Breast epithelium (tissue), 4 donors: ENCODE measurements around the gene IFT27. TPM values are rescaled to one million over a fixed set of nuclear protein-coding genes. Genes with fewer than 3 reads are reported as not detected.
A peak's percentile ranks its signal among the peaks of the same experiment; 100 is the strongest.

Source experiments
- DNase-seq, 2 donors: peaks; one replicate each; pipeline ENCODE4 v3.0.0-alpha.2; 2019; ENCODE audit warnings: low spot score in 2 of 2
- H3K27ac ChIP-seq, 2 donors: fragments of 200-600 bp; sonication (generic) in 1 of 2; one replicate each; pipeline ENCODE4 v1.5.1; 2016 to 2019; ENCODE audit warnings: mild to moderate bottlenecking in 1 of 2
- H3K27me3 ChIP-seq, 2 donors: fragments of 200-600 bp; sonication (generic) in 1 of 2; one replicate each; pipeline versions ENCODE4 v1.5.1 to v1.6.0; 2017 to 2019; ENCODE audit warnings: control low read depth in 1 of 2, mild to moderate bottlenecking in 1 of 2
- H3K36me3 ChIP-seq: fragments of 200-600 bp; one replicate; pipeline ENCODE4 v1.5.1; 2019
- H3K4me1 ChIP-seq, 2 donors: fragments of 200-600 bp; sonication (generic); one replicate each; pipeline ENCODE4 v1.5.1; 2016 to 2019; ENCODE audit warnings: control low read depth in 1 of 2
- H3K4me3 ChIP-seq, 3 donors: fragments of 200-600 bp; sonication (generic); 1 replicate in 2 of 3; 2 replicates in 1 of 3; pipeline ENCODE4 v1.5.1; 2016 to 2019; ENCODE audit warnings: mild to moderate bottlenecking in 3 of 3, moderate library complexity in 2 of 3
- H3K9me3 ChIP-seq, 2 donors: fragments of 200-600 bp; sonication (generic) in 1 of 2; one replicate each; pipeline ENCODE4 v1.5.1; 2016 to 2019; ENCODE audit warnings: control low read depth in 1 of 2
- POLR2A ChIP-seq: fragments of 450-650 bp; IDR thresholded peaks from one replicate; pipeline ENCODE4 v1.6.1; 2016; ENCODE audit warnings: antibody characterized with exemption, mild to moderate bottlenecking, moderate library complexity
- POLR2AphosphoS5 ChIP-seq, 3 donors: sonication (generic); formaldehyde crosslinking; IDR thresholded peaks; one replicate each; pipeline ENCODE4 v1.6.1; 2017; ENCODE audit warnings: antibody characterized with exemption in 3 of 3
- intact Hi-C: fragments of 100-400 bp; cut with DNase I; formaldehyde crosslinking; loops from one replicate; pipeline ENCODE4 v1.15.1; 2023; ENCODE audit warnings: low total_unique reads
- total RNA-seq, 3 donors: library from RNA; depleted of rRNA; stranded (reverse); fragments of >200 nt; gene quantifications; one replicate each; pipeline ENCODE4 v1.1.0, GENCODE V29; 2016
- TF ChIP-seq, protein P1 (sequence below), 3 donors: fragments of 450-650 bp; IDR thresholded peaks; one replicate each; pipeline ENCODE4 v1.5.1; 2016 to 2017; ENCODE audit warnings: antibody characterized with exemption in 3 of 3, mild to moderate bottlenecking in 3 of 3, moderate library complexity in 3 of 3

IFT27 gene
- total RNA-seq, 3 donors from 2014 or later: 19.0 to 23.7 (median 20.6) TPM

- Histone ChIP-seq H3K27ac (no peak overlapping the region), H3K4me1 (peaks cover 4 to 9% of the 10 kb centered on the region in 2 donors), H3K4me3 (no peak overlapping the region), H3K27me3 (peaks cover 0 to 69% of the 10 kb centered on the region in 2 donors), H3K9me3 (no peaks in the 10 kb centered on the region), H3K36me3 (no peaks in the 10 kb centered on the region)
- TF ChIP-seq POLR2A: no peak
- no peak for TF ChIP-seq POLR2AphosphoS5 (IDR thresholded peaks at IDR 0.05)
- TF ChIP-seq, protein P1, sequence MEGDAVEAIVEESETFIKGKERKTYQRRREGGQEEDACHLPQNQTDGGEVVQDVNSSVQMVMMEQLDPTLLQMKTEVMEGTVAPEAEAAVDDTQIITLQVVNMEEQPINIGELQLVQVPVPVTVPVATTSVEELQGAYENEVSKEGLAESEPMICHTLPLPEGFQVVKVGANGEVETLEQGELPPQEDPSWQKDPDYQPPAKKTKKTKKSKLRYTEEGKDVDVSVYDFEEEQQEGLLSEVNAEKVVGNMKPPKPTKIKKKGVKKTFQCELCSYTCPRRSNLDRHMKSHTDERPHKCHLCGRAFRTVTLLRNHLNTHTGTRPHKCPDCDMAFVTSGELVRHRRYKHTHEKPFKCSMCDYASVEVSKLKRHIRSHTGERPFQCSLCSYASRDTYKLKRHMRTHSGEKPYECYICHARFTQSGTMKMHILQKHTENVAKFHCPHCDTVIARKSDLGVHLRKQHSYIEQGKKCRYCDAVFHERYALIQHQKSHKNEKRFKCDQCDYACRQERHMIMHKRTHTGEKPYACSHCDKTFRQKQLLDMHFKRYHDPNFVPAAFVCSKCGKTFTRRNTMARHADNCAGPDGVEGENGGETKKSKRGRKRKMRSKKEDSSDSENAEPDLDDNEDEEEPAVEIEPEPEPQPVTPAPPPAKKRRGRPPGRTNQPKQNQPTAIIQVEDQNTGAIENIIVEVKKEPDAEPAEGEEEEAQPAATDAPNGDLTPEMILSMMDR (IDR thresholded peaks at IDR 0.05): no peak
- no peak for DNase-seq
- intact Hi-C loops: no loop called here
Measured at GRCh38 chr22:36818010-36818642, 42.2 kb upstream of the IFT27 start.

GRCh38 chr22:36817525-36817848 is 41.6 kb upstream of the IFT27 start:
- TF ChIP-seq POLR2A: no peak
- no peak for TF ChIP-seq POLR2AphosphoS5 (IDR thresholded peaks at IDR 0.05)
- TF ChIP-seq, protein P1 (IDR thresholded peaks at IDR 0.05): no peak
- no peak for DNase-seq
- intact Hi-C loops: no loop called here
- no peaks in the 10 kb centered on the region for H3K36me3 ChIP-seq
- H3K9me3 ChIP-seq: no peaks in the 10 kb centered on the region
- peaks cover 0 to 66% of the 10 kb centered on the region in 2 donors for H3K27me3 ChIP-seq
- H3K27ac ChIP-seq: no peak overlapping the region
- peaks cover 4 to 9% of the 10 kb centered on the region in 2 donors for H3K4me1 ChIP-seq
- no peak overlapping the region for H3K4me3 ChIP-seq

DNA sequence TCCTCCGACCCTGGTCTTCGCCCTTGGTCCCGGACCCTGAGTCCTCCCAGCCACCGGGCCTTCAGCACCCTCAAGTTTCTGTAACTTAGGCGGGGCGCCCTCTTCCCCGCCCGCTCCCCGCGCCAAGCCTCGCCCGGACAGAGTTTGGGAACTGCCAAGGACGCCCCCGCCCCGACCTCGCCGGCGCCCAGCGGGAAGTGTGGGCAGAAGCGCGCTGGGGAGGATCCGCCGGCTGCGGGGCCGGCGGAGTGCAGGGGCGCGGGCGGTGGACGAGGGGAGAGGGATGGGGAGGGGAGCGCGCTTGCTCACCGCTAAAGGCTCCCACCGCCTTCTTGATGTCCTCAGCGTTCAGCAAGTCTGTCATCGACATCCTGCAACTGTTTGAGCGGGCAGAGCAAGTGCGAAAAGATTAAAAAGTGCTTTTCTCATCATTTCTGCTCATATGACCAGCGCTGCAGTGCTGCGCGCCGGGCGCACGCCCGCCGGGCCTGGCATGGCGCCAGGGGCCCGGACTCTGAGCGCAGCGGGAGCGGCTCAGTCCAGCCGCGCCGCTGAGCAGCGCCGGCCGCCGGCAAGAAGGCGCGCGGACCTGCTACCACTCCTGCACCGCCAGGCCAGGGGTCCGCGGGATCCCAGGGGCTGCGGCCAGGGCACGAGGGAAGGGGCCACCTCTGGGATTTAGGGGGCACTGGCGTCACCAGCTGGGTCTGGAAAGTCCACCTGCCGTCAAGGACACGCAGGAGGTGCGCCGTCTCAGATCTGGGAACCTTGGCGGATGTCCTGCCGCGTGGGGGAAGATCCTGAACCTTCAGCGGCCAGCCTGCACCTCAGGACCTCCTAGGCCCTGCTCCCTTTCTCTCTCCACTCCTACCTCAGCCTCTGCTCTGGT is 41.0 kb upstream of the IFT27 start, which contains the start of gene PVALB:
Gene PVALB, minus strand, starts transcription at position 400 of the 889 bp plus-strand sequence. Its CDS starts 30 bp downstream, at position 370.
- intact Hi-C loops: no loop called here
- DNase-seq: no peak
- no peak for TF ChIP-seq POLR2A
- TF ChIP-seq, protein P1 (IDR thresholded peaks at IDR 0.05): no peak
- no peak for TF ChIP-seq POLR2AphosphoS5 (IDR thresholded peaks at IDR 0.05)
- Histone ChIP-seq H3K27ac (no peak within 1 kb of the TSS), H3K36me3 (no peaks in the 10 kb centered on the region), H3K4me3 (peak within 1 kb of the TSS; percentile 8 to 57 (median 36)), H3K9me3 (no peaks in the 10 kb centered on the region), H3K4me1 (peaks cover 4 to 9% of the 10 kb centered on the region in 2 donors), H3K27me3 (peaks cover 0 to 66% of the 10 kb centered on the region in 2 donors)

DNA sequence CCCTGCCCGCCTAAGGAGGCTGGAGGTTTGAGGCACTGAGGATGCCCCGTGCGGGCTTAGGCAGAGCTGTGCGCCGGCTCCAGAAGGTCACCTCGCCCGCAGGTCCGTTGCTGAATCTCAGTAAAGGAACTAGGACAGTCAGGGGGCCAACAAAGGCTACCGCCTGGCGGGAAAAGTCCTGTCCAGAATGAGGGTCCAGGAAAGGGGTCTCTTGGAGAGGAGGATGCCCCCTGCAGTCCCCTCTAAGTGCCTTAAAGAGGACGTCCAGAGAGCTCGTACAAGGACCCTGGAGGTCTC is 40.4 kb upstream of the IFT27 start:
- DNase-seq: no peak
- intact Hi-C loops: no loop called here
- no peak overlapping the region for H3K27ac ChIP-seq
- peaks cover 0 to 66% of the 10 kb centered on the region in 2 donors for H3K27me3 ChIP-seq
- peak overlapping the region in 2 of 3 donors; percentile 36 to 57 for H3K4me3 ChIP-seq
- H3K9me3 ChIP-seq: no peaks in the 10 kb centered on the region
- peaks cover 4 to 9% of the 10 kb centered on the region in 2 donors for H3K4me1 ChIP-seq
- TF ChIP-seq, protein P1 (IDR thresholded peaks at IDR 0.05): no peak
- TF ChIP-seq POLR2A (no peak), POLR2AphosphoS5 (IDR thresholded peaks at IDR 0.05) (no peak)
- H3K36me3 ChIP-seq: no peaks in the 10 kb centered on the region
